GM21786 (cell line): ENCODE data around the gene RXRG.

Source experiments
- ATAC-seq: cut with Tn5 transposase; IDR thresholded peaks from one replicate; pipeline ENCODE4 v1.9.1; 2021; ENCODE audit not compliant: unreplicated experiment

The RXRG gene

GRCh38 chr1:165411396-165411795 is 33.5 kb downstream of the RXRG start:
- ATAC-seq = no peak

GRCh38 chr1:165409657-165410358 is 35.1 kb downstream of the RXRG start:
- ATAC-seq = no peak

DNA sequence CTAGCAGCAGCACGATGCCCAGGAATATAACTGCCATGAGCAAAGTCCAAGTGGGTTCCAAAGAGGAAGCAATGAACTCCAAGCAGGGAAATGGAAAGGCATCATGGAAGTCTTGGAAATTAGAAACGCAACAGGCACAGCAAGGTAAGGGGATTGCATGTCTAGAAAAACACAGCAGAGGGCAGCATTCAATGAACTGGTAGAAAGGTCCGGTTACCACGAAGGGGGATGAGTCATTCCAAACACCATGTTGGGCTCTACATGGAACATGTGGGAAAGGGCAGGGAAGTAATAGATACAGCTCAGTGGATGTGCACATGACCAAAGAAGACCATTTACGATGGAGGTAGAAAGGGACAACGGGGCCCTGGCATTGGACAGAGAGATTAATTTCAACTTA is 36.4 kb downstream of the RXRG start:
- no peak for ATAC-seq

- ATAC-seq = no peak
Measured at GRCh38 chr1:165407398-165407797, 37.5 kb downstream of the RXRG start.

DNA sequence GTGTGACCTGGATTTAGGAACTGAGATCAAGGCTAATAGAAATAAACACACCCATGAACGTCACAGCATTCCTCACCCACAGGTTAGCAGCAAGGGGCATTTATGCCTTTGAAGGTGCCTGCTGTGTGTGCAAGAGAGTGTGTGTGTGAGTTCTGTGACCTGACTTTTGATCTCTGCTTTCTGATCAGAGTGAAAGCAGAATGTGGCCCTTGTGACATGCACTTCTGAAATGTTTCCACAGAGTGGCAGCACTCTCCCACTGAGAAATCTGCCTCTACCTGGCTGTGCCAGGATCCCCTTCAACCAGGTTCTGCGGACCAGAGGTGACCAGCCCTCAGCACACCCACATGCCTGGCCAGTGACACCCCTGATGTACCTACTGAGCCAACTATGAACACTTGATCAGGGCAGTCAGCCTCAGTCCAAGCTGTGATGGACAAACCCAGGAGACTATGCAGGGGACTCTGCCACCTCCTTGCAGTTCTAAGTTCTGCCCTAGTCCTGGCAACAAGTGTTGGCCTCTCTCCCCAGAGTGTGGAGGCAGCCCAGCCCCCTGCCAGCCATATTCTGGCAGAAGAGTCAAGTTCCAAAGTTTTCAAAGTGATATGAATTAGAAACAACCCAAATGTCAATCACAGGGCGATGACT is 41.0 kb downstream of the RXRG start:
- no peak for ATAC-seq

- no peak for ATAC-seq
Measured at GRCh38 chr1:165402517-165403111, 42.3 kb downstream of the RXRG start.

DNA sequence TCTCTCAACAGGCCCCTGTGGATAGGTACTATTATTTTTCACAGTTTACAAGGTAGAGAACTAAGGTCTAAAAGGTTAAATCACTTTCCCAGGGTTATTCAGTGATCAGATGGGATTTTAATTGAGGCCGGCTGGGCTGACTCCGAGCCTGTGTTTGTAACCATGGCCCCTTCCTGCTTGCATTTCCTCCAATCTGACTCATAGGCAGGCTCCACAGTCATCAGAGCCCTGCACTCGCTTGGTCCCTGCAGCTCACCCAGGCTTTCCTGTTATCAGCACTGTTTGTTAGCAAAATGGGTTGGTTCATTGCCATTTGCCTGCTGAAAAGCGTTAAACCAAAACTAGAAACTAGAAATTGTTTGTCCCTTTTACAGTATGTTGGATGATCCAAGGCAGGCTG is 47.0 kb downstream of the RXRG start:
- no peak for ATAC-seq

GRCh38 chr1:165395901-165396300 is 49.0 kb downstream of the RXRG start:
- no peak for ATAC-seq

DNA sequence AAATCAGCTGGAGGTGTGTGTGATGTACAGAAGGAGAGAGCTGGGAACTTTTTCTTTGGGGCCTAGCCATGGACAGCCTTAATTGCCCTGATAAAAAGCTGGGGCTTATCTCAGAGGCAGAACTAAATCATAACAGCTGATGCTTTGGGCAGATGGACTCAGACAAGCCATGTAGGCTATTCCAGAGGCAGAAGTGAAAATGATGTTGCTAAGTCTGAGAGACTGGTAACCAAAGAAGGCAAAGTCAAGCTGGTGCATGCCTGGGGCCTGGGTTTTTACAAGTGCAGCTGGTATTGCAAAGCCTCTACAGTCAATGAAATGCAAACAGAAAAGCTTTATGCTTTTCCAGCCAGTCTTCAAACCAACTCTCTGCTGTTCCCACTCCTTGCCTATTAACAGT is 49.4 kb downstream of the RXRG start:
- no peak for ATAC-seq

GRCh38 chr1:165392634-165393571 is 52.0 kb downstream of the RXRG start:
- ATAC-seq = peak; percentile 96

DNA sequence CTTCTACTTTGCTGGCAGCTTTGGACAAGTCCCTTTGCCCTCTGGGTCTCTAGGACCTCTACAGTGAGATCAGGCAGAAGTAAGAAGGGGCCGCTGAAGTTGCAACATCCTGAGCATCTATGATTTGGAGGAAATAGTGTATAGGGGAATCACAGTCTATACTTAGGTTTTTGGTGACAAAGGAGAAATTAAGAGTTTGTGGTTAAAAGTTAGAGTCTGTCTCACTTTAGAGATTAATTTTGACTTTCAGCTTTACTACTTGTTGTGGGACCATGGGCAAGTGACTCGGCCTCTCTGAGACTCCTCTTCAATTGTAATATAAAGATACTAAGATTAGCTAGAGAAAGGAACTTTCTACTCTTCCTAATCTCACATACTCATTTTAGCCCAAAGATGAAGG is 55.3 kb downstream of the RXRG start:
- ATAC-seq = no peak

- no peak for ATAC-seq
Measured at GRCh38 chr1:165387961-165388360, 57.0 kb downstream of the RXRG start.

DNA sequence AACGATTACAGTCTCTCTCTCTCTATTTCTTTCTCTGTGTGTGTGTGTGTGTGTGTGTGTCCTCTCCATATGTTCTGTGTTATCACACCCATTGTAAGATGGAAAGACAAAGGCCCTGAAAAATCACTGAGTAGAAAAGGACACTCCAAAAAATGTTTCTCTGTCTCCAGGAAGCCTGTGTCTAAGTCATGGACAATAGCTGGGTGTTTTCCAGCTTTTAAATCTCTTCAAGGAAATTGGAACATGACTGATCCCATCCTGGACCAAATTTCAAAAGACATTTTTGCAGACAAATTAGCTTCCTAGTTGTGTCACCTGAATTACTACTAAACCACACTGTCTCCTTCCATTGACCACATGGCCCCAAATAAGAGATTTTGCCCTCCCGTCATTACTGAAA is 57.4 kb downstream of the RXRG start:
- ATAC-seq = no peak

DNA sequence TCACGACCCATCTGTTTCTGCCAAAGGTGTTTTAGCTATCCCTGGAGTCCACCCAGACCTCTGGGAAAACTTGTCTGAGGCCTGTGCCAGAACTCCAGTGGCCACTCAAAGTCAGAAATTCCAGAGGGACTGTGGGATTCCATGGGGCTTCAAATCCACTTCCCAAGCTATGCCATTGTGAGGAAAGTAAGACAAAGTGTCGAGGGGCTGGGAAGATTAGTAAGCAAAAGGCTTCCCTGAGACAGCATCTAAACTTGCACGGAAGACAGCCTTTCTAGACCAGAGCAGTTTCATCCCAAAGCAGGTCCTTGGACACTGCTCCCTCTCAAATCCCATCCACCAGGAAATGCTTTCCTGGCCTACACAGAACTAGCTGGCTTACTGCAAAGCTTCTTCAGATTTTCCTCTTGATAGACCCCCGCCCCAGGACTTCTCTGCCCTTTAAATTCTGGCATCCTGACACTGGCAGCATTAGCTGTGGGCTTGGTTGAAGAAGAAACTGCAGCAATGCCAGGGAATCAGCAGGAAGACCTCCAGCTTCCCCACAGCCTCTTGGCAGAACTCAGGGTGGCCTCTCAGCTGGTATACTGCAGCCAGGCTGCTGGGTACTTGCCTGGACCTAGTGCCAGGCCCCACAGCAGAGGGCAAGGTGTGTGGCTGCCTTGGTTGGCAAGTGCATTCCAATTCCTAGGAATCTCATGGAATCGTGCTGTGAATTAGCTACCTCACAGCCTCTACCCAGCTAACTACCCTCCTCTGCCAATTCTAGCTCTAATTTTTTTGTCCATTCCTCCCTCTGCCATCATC is 61.1 kb downstream of the RXRG start:
- ATAC-seq = no peak

- no peak for ATAC-seq
Measured at GRCh38 chr1:165383067-165383466, 61.9 kb downstream of the RXRG start.

DNA sequence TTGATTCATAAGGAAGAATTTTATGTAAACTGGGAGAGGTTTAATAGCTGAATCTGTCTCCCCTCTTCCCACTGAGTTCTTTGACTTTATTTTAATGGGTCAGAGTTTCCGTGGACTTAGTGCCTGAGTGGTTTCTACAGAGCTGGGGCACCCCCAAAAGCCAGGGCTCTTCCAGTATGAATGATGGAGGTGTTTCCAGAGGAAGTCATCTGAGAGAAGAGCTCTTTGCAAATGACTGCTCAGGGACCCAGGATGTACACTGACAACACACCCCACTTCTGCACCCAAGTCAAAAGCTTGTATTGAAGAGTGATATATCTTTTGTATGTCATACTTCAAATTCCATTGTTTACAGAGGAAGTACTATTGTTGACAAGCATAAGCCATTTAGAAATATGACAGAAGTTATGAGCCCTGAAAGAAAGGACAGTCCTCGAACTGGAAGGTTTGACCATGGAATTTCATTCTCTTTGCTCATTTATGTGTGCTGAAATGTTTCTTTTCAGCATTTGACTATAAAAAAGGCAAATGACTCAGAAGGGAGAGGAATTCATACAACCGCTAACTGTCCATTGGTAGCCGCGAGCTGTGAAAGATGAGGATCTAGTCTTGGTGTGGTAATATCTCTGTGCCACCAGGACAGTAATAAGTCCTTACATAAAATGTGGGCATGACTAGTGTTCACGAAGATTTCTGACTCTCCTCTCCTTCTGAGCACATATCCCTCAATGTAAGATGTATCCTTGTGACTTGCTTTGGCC is 63.0 kb downstream of the RXRG start:
- ATAC-seq = no peak

- no peak for ATAC-seq
Measured at GRCh38 chr1:165376811-165377311, 68.1 kb downstream of the RXRG start.

GRCh38 chr1:165376041-165376810 is 68.7 kb downstream of the RXRG start:
- no peak for ATAC-seq

- ATAC-seq = no peak
Measured at GRCh38 chr1:165375623-165376022, 69.3 kb downstream of the RXRG start.
